NCI-H774 (cell line): ENCODE measurements around the gene SUSD6.
"Not testable (repeated sequence)": the region's sequence is repeated elsewhere in the genome, so short reads cannot be mapped to it uniquely, and the experiment has no call there.

Experiments used
- DNase-seq: peaks from one replicate; lab custom pipeline; 2025; lab: John Stamatoyannopoulos, UW

SUSD6 gene

DNA sequence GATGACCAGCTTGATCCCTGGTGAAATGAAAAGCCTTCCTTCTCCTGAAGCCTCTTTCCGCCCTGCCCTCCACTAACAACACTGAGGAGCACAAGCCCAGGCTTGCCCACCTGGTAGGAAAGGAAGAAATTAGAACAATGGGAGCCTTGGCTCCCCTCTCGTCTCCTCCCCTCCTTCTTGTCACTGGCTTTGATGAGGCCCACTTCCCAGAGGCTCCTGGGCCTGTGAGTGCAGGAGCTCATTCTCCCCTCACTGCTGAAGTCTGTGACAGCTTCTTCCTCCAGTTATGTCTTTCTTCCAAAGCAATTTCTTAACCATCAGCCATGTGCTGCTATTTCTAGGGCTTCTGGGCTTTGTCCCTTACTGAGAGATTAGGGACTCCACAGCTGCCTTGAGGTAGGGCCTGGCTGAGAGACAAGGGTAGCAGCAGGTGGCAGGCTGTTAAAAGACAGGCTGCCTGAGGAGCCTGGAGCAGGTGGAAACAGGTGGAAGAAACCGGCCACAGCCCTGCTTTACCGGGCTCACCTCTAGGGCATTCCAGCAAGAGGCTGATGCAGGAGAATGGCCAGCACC, 101.9 kb downstream of the SUSD6 start:
- no peak for DNase-seq

DNA sequence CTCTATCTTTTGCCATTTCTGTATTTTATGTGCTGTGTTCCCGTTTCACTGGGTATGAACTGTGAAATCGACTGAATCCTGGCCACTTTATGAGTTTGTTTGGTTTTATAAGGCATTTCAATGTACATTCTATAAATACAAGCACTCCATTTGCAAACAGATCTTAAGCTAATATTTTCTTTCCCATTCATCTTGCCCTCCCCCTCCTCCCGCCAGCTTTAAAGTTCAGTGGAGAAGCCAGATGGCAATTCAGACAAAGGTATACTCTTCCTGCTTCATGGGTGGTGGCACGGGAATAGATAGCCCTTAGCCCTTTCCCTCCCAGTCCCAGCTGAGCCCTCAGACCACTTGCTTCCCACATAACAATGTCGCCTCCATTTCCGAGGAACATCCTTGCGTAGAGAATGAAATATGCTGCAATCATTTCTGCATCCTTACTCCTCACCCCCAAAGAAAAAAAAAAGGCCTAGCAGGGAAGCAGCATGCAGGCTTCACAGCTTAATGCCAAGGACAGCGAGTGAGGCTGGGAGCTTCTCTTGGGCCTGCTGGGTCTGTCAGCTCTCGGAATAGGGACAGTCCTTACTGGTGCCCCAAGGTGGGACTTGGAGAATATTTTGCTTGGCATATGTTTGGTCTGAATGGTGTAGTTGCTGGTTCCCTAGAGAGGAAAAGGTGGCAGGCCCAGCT, 102.7 kb downstream of the SUSD6 start:
- peak; percentile 52 for DNase-seq

DNA sequence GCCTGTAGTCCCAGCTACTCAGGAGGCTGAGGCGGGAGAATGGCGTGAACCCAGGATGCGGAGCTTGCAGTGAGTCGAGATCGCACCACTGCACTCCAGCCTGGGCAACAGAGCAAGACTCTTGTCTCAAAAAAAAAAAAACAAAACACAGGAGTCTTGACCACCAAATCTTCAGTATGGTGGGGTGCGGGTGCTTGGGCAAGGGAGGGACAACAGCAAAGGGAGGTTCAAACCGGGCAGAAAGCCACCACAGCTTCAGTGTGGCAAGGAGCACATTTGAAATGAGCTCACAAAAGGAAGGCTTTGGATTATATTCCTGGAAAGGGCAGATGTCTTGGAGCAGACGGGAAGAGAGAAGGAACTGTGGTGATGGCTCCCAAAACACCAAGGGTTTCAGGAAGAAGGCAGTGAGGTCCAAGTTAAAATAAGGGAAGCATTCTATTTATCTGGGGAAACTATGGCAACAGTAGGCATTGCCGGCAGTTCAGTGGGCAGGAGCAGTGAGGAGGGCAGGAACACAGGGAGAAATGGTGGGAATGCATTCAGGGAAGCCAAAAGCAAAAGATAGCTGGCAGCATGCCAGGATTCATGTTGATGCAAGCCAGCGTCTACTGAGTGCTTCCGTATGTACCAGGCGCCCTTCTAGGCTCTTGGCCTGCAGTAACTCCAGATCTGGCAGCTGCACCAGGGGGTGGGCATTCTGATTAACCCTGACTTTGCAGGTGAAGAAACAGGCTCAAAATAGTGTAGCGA, 104.5 kb downstream of the SUSD6 start:
- DNase-seq = peak; percentile 43

DNA sequence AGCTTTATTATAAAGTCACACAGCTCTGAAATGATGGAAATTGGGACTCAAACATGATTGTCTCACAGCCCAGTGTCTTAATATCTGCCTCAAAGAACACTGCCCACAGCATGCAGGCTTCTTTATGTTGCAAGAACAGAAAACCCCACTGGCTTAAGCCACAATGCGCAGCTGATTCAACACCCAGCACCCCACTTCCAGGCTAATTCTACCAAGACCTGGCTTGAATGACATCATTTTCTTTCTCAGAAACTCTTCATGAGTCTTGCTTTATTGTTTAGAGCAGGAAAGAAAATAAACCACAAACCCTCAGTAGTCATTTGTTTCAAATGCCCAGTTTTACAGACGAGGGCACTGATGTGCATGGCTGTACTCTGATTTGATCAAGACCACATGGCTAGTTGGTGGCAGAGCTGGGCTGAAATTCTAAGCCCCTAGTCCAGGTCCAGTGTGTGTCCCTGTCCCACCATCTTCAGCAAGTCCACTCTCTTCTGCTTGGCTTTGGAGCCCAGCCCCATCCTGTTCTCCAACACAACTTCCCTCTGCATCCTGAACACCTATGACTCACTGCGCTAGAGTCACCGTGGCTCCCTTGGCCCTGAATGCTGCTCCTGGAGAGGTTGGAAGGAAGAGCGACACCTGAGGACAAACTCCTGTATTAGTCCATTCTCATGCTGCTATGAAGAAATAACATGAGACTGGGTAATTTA, 105.2 kb downstream of the SUSD6 start:
- DNase-seq = no peak

DNA sequence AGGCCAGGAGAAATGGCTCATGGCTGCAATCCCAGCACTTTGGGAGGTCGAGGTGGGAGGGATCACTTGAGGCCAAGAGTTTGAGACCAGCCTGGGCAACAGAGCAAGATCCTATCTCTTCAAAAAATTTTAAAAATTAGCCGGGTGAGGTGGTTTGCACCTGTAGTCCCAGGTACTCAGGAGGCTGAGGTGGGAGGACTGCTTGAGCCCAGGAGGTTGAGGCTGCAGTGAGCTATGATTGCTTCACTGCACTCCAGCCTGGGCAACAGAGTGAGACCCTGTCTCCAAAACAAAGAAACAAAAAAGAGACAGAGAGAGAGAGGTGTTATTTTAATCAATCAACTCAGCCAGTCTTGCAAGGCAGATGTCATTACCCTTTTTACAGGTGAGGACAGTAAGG, 107.2 kb downstream of the SUSD6 start:
- DNase-seq = not testable (repeated sequence)

DNA sequence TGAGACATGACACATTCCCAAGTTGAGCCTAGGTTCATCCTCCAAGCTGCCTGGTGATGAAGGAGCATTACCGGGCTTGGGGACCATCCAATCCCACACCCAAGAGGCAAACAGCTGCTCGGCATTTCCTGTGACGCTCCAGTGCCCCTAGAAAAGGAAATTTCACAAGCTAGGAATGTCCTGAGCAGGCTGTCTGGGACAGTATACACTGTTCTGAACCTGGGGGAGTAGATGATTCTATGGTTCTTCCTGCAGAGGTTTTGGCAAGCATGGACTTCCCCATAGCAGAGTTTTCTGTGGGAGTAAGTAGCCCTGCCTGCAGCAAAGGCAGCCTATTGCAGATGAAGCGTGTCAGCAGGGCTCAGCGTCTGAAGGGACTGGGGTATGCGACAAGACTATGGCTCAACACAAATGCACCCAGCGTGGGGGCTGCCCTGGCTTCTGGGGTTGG, 108.1 kb downstream of the SUSD6 start:
- DNase-seq = no peak

DNA sequence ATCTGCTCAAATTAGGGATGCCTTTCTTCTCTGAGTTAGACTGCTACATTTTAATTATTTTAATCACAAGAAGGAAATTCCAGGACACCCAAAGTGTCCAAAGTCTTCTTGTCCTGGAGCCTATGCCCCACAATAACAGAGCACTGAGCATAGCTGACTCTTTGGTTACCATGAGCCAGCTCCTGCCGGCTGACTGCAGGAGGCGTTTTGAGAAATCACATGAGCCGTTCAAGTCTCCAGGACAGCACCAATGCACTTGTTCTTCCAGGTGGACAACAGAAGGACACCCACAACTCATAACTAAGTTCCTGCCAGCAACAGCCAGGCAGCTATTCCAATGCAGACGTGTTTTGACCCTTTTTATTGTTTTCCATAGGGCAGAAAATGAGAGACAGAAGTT, 109.5 kb downstream of the SUSD6 start:
- DNase-seq = no peak

DNA sequence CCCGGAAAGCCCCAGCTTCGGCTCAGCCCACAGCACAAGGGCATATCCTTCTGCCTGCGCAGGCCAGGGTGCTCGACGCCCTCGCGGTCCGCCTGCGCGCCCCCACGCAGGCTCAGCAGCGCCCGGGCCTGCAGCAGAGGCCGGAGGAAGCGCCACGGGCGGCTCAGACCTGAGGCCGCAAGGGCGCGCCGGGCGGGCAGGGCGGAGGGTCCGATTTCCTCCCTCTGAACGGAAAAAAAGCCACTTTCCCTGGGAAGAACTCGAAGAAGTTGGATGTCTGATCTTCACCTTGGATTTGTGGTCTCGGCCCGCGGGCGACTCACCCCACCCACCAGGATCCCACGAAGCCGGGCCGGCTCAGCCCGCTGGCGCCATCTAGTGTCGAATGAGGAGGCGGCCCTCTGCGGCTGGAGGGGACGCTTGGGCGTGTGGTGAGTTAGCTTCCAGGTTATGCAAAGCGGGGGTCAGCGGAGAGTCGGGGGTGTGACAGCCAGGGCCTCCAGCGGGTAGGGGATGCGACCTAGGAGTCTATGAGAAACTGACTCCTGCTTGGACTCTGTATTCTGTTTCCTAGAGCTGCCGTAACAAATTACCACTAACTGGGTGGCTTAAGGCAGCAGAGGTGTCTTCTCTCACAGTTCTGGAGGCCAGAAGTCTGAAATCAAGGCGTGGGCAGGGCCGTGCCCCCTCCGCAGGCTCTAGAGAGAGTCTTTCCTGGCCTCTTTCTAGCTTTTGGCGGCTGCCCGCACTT, 115.5 kb downstream of the SUSD6 start:
- DNase-seq = peak; percentile 28

DNA sequence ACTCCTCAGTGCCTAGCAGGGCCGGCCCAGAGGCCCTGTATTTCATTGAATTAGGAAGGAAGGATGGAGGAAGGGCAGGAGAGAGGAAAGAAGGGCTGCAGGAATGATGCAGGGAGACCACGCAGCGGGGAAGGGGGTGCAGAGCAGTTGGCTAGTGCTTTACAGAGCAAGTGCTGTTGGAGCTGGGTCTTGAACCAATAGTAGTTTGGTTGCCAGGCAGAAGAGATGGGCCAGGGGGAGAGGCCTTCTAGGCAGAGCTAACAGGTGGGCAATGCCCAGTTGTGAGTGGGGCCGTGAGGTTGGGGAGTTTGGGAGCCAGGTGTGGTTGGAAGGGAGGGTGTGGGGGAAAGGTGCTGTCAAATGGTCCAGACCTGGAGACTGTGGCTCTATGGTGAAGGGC, 116.5 kb downstream of the SUSD6 start:
- DNase-seq = no peak

DNA sequence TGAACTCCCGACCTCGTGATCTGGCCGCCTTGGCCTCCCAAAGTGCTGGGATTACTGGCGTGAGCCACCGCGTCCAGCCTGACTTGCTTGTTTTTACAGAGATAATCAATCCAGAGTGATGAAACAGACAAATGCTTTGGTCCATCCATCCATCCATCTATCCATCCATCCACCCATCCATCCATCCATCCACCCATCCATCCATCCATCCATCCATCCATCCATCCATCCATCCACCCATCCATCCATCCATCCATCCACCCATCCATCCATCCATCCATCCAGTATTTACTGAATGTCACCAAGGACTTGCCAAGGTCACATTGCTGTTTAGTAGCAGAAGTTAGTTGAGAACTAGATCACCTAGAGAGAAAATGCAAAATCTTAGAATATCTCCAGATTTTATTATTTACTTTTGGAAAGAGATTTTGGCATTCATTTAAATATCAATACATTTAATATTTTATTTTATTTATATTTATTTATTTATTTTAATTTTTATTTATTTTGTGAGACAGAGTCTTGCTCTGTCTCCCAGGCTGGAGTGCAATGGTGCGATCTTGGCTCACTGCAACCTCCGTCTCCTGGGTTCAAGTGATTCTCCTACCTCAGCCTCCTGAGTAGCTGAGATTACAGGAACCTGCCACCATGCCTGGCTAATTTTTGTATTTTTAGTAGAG, 120.7 kb downstream of the SUSD6 start:
- DNase-seq = not testable (repeated sequence)

DNA sequence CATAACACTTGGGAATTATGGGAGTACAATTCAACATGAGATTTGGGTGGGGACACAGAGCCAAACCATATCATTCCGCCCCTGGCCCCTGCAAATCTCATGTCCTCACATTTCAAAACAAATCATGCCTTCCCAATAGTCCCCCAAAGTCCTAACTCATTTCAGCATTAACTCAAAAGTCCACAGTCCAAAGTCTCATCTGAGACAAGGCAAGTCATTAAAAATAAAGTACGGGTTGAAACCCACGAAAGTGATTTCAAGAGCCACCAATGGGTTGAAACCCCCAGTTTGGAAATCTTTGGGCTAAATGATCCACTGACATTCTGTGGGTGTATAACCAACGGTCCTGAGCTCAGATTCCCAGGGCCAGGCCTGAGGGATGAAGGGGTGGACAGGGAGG, 125.0 kb downstream of the SUSD6 start:
- DNase-seq = not testable (repeated sequence)

DNA sequence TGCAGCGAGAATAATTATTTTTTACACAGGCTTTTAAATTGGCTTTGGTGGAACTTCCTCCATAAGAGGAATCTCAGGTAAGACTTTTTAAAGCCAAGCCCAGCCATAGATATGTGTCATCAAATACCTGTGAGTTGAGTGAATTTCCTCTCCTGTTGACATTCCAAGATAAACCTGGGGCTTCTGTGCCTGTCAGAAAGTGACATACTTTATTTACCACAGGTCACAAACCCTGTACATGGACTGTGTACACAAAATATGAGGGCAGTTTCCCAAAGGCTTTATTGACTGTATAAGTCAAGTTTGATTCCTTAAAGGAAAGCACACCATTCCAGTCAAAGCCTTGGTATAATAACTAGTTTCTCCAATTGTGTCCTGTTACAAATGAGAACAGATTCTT, 129.7 kb downstream of the SUSD6 start:
- DNase-seq = no peak

DNA sequence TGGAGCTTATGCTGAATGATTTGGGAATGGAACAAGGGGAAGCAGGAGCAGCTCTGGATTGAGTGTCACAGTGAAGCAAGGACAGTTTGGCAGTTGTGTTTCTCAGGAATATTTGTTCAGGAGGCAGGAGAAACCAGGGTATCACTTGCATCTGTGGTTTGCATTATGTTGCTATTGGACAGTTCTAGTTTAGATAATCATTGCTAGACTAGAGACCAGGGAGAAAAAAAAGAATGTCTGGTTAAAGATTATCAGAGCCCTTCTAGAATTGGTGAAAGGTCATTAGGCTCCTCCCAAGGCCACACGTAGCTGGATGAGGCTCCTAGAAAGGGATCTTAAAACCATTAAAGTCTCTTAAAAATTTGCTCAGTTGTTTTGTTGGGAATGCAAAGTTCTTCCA, 138.6 kb downstream of the SUSD6 start:
- no peak for DNase-seq

DNA sequence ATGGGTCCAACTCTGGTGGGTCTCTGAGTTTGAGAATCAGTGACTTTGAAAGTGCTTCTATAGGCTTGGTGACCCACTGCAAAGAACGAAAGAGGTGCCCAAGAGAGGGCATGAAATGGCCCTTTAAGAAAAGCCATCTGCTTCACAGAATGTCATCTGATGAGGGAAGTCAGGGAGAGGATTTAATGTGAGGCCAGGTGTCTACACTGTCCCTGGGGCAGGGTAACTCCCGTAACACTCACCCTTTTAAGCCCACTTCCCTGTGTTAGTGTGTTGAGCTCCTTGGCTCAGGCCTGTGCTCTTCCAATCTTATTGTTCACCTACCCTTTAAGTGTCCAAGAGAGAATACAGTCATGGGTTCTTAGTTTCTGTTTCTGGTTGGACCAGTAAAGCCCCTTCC, 139.1 kb downstream of the SUSD6 start:
- DNase-seq = no peak

DNA sequence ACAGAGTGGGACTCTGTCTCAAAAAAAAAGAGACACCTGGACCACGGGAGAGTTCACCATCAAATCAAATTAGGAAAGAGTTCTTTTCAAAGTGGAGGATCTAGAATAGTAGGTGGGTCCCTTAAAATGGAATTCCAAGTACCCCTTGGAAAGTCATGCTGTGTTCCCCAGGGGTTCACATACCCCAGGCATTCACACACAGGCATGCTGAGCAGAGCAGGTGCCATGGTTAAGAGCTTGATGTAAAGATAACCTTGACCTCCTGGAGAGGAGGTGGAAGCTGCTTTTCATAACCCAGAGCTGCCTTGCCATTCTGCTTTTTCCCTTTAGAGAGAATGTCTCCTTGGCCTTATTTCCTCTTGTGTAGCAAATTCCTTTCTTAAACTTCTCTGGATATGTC, 141.4 kb downstream of the SUSD6 start:
- no peak for DNase-seq

DNA sequence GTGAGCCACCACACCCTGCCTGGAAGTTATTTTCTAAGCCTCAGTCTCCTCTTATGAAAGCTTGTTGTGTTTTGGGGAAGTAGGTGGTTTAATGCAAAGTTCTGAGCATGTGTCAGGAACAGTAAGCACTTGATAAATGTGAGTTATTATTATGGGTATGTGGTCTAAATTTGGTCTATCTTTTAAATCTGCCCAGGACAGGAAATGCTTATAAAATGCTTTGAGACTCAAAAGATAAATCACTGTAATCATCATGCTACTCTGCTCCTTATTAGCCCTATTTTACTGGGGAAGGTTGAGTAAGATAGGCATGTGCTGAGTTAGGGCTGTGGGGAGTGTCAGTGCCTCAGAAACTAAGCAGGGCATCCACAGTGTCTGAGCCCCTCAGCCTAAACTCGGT, 142.5 kb downstream of the SUSD6 start:
- DNase-seq = no peak

DNA sequence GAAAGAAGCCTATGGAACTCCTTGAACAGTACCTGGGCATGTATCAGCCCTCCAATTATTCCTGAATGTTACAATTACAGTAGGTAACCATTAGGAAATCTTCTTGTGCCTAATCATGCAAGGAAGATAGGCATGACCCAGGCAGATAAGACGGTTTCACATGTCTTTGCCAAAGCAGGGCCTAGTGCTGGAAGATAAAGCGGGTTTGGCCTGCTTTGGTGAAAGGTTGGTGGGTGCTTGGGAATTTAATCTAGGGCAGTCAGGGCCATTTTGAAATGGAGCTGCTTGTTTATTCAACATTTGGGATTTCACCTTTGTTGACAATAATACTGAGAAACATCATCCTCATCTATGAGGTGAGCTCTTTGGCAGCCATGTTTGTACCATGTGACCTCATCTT, 143.1 kb downstream of the SUSD6 start:
- no peak for DNase-seq

DNA sequence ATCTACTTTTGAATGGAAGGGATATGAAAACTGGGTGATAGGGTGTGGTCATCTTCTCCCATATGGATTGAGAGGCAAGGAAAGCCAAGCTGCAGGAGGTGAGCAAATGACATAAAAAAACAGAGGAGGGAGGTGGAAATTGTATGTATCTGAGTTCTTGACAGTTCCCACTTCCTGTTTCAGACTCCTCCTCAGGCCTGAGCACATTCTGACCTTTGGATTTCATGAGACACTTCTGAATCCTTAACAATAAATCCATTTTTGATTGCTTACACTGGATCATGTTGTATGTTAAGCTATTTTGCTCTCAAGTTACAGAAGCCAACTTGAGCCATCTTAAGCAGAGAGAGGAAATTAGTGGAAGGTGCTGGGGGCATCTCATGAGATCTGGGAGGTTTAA, 143.9 kb downstream of the SUSD6 start:
- no peak for DNase-seq

DNA sequence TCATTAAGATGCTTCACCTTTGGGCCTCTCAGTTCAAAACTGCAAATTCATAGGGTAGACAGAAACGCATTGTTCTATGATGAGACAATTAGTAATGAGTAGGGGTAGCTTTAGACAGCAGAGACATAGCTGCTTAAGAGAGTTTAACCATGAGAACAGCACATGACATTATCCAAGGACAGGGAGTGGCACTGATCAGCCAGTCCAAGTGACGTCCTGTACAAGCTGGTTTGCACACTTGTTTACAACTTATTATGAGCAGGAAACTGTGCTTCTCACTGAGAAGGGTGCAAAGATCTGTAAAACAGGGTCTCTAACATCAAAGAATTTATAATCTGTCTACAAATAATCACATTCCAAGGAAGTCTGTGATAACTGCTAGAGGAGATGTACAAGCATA, 144.4 kb downstream of the SUSD6 start:
- DNase-seq = no peak

DNA sequence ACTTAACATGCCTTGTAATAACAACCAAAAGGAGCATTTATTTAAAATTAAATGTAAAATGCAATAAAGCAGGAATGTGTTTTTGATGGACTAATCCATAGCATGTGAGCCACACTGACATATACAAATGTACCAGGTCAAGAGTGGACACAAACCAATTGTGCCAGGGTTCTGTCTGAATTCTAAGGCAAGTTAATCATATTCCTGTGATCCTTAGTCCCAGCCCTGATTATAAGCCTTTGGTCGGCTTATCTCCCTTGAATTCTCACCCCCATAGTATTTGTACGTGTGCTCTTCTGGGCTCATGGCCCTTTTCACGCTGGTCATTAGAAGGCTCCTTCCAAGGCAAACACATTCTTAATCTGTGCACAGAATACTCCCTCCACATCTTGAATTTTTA, 144.9 kb downstream of the SUSD6 start:
- no peak for DNase-seq

DNA sequence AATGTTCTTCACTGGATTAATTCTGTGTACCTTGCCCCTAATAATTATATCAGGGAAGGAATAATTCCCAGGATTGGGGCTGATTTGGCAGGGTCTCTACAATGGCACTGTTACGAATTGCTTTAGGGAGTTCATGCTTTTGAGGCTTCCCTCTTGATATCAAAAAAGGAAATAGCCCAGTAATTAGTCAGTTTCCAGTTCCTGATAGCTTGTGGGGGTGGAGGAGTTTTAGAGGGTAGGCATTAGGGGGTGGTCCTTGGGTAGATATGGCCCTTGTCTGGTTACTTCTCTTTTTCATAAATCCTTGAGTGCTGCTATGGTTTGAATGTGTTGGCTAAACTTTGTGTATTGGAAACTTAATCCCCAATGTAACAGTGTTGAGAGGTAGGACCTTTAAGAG, 149.4 kb downstream of the SUSD6 start:
- DNase-seq = no peak
